C4-2B (cell line): ENCODE data around the gene DCTN3.

Experiments used
- CTCF ChIP-seq: fragments of 450-650 bp; conservative IDR thresholded peaks from 2 replicates; pipeline ENCODE4 v1.5.1; 2017; ENCODE audit warnings: mild to moderate bottlenecking
- ZFX ChIP-seq: fragments of 450-650 bp; IDR thresholded peaks from 2 replicates; pipeline ENCODE4 v1.6.1; 2017

- no peak for TF ChIP-seq CTCF
- no peak for TF ChIP-seq ZFX
These were observed 31.3 kb downstream of the DCTN3 start for GRCh38 chr9:34588671-34589635.
